ENCODE data around the gene YWHAG.

Gene YWHAG

GRCh38 chr7:76349313-76349885 is 9.4 kb downstream of the YWHAG start:
- in situ Hi-C loops (cut with HindIII; ENCODE audit: low sequenced_read_pairs) = no loop called here

GRCh38 chr7:76347710-76348109 is 11.1 kb downstream of the YWHAG start:
- in situ Hi-C loops (cut with HindIII; ENCODE audit: low sequenced_read_pairs) = no loop called here

- in situ Hi-C loops (cut with HindIII; ENCODE audit: low sequenced_read_pairs) = no loop called here
These were observed 12.0 kb downstream of the YWHAG start for GRCh38 chr7:76346778-76347177.

GRCh38 chr7:76346097-76346496 is 12.7 kb downstream of the YWHAG start:
- in situ Hi-C loops (cut with HindIII; ENCODE audit: low sequenced_read_pairs) = no loop called here

- in situ Hi-C loops (cut with HindIII; ENCODE audit: low sequenced_read_pairs) = no loop called here
These were observed 14.9 kb downstream of the YWHAG start for GRCh38 chr7:76343931-76344321.

GRCh38 chr7:76343294-76343930 is 15.4 kb downstream of the YWHAG start:
- in situ Hi-C loops (cut with HindIII; ENCODE audit: low sequenced_read_pairs) = no loop called here

GRCh38 chr7:76342222-76342621 is 16.6 kb downstream of the YWHAG start:
- in situ Hi-C loops (cut with HindIII; ENCODE audit: low sequenced_read_pairs) = no loop called here

- in situ Hi-C loops (cut with HindIII; ENCODE audit: low sequenced_read_pairs) = no loop called here
These were observed 18.1 kb downstream of the YWHAG start for GRCh38 chr7:76340617-76341131.

GRCh38 chr7:76338298-76339084 is 20.3 kb downstream of the YWHAG start:
- in situ Hi-C loops (cut with HindIII; ENCODE audit: low sequenced_read_pairs) = loop anchor here (5.0 kb wide), 1 partner anchor 84 kb away; the partner anchor contains the start of gene ZP3

- in situ Hi-C loops (cut with HindIII; ENCODE audit: low sequenced_read_pairs) = loop anchor here (5.0 kb wide), 1 partner anchor 85 kb away; the partner anchor contains the start of gene ZP3
These were observed 21.6 kb downstream of the YWHAG start for GRCh38 chr7:76337147-76337546.

GRCh38 chr7:76336094-76336493 is 22.7 kb downstream of the YWHAG start:
- in situ Hi-C loops (cut with HindIII; ENCODE audit: low sequenced_read_pairs) = loop anchor here (5.0 kb wide), 1 partner anchor 86 kb away; the partner anchor contains the start of gene ZP3

GRCh38 chr7:76335417-76335816 is 23.4 kb downstream of the YWHAG start:
- in situ Hi-C loops (cut with HindIII; ENCODE audit: low sequenced_read_pairs) = loop anchor here (5.0 kb wide), 1 partner anchor 87 kb away; the partner anchor contains the start of gene ZP3

- in situ Hi-C loops (cut with HindIII; ENCODE audit: low sequenced_read_pairs) = no loop called here
These were observed 24.3 kb downstream of the YWHAG start for GRCh38 chr7:76334320-76334967.

- in situ Hi-C loops (cut with HindIII; ENCODE audit: low sequenced_read_pairs) = no loop called here
These were observed 25.2 kb downstream of the YWHAG start for GRCh38 chr7:76333511-76334101.

- in situ Hi-C loops (cut with HindIII; ENCODE audit: low sequenced_read_pairs) = no loop called here
These were observed 26.7 kb downstream of the YWHAG start for GRCh38 chr7:76332078-76332477.

- in situ Hi-C loops (cut with HindIII; ENCODE audit: low sequenced_read_pairs) = no loop called here
These were observed 28.1 kb downstream of the YWHAG start for GRCh38 chr7:76330673-76331072.

- in situ Hi-C loops (cut with HindIII; ENCODE audit: low sequenced_read_pairs) = no loop called here
These were observed 28.5 kb downstream of the YWHAG start for GRCh38 chr7:76330261-76330660.

GRCh38 chr7:76329479-76329878 is 29.3 kb downstream of the YWHAG start:
- in situ Hi-C loops (cut with HindIII; ENCODE audit: low sequenced_read_pairs) = no loop called here

GRCh38 chr7:76328389-76328788 is 30.4 kb downstream of the YWHAG start:
- in situ Hi-C loops (cut with HindIII; ENCODE audit: low sequenced_read_pairs) = no loop called here

GRCh38 chr7:76327610-76328009 is 31.2 kb downstream of the YWHAG start:
- in situ Hi-C loops (cut with HindIII; ENCODE audit: low sequenced_read_pairs) = no loop called here

All from endothelial cell of hepatic sinusoid (primary cell).